GM12891 (cell line): ENCODE measurements around the gene DZIP1L.

Experiments
- DNase-seq: peaks from one replicate; pipeline ENCODE4 v3.0.0; 2011; ENCODE audit warnings: low spot score; ENCODE audit not compliant: insufficient read length
- FAIRE-seq: peaks from 2 replicates; lab custom pipeline; 2011; peaks lifted over from hg19 to GRCh38; lab: Jason Lieb, UNC
- PAX5 ChIP-seq: IDR thresholded peaks from 2 replicates; pipeline ENCODE4 v1.6.1; 2011; ENCODE audit warnings: low read length, moderate library complexity, mild to moderate bottlenecking; ENCODE audit not compliant: insufficient read depth, severe bottlenecking
- POLR2A ChIP-seq: IDR thresholded peaks from 2 replicates; pipeline ENCODE4 v1.6.1; 2011; ENCODE audit warnings: low read depth, low read length, control low read depth
- POLR2AphosphoS5 ChIP-seq: IDR thresholded peaks from 2 replicates; pipeline ENCODE4 v1.6.1; 2011; ENCODE audit warnings: low read depth, low read length, control low read depth
- POU2F2 ChIP-seq: IDR thresholded peaks from 2 replicates; pipeline ENCODE4 v1.6.1; 2011; ENCODE audit warnings: low read depth, mild to moderate bottlenecking, control low read depth, low read length, moderate library complexity
- SPI1 ChIP-seq: IDR thresholded peaks from 2 replicates; pipeline ENCODE4 v1.6.1; 2011; ENCODE audit warnings: low read depth, low read length, control low read depth
- TAF1 ChIP-seq: IDR thresholded peaks from 2 replicates; pipeline ENCODE4 v1.6.1; 2011; ENCODE audit warnings: low read depth, low read length, control low read depth

Gene DZIP1L

DNA sequence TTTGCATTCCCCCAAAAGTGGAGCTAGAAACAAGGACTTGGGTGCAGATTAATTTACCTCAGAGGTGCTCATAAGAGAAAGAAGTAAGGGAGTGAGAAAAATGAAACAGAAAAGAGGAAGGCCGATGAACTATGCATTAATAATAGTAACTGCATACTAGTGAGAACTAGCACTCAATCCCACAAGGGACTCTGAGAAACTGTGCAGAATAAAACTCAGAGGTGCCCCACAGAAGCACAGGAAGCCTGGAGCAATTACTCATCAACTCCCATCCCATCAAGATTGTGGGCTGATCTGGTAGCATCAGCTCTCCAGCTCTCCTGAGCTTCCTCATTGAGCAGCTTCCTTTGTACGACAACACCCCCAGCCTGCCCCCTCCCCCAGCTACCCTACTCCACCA, 54.6 kb downstream of the DZIP1L start:
- peak; percentile 13 for FAIRE-seq
- peak; percentile 75 for TF ChIP-seq SPI1
- no peak for TF ChIP-seq TAF1
- DNase-seq = no peak

DNA sequence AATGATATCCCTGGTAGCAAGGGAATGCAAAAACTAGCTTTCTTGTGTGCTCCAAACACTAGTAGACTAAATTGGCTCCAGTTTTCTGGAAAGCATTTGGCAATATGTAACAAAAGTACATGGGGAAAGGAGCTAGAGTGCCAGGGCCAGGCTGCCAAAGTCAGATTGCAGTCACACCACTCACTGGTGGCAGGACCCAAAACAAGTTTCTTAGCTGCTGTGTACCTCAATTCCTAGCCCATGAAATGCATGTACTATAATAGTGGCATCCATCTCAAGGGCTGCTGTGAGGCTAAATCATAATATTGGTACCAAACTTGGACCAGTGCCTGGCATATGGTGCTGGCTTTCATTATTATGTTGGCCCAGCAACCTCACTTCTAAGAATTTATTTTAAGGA, 56.1 kb downstream of the DZIP1L start:
- FAIRE-seq (no peak), DNase-seq (no peak)
- no peak for TF ChIP-seq TAF1
- TF ChIP-seq POU2F2 = no peak
- no peak for TF ChIP-seq POLR2A
- TF ChIP-seq SPI1 = no peak
- no peak for TF ChIP-seq POLR2AphosphoS5

DNA sequence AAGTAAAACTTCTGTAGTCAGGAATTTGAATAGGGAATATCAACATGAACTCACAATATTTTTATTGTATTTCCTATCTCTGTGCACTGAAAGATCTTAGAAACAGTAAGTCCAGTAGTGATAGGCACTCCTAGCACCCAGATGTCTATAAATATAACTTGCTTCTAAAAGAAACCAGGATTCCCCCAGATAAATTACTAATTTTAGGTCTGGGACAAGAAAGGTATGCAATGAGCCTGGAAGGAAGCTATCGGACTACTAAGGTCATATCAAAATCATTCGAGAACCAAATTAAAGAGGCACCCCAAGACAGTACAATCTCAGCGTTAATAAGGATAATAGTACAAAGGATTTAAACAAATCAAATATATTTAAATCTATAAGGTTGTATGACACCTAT, 58.0 kb downstream of the DZIP1L start:
- FAIRE-seq (no peak), DNase-seq (no peak)
- TF ChIP-seq POLR2AphosphoS5 (no peak), PAX5 (no peak), POU2F2 (no peak), SPI1 (no peak), TAF1 (no peak), POLR2A (no peak)

DNA sequence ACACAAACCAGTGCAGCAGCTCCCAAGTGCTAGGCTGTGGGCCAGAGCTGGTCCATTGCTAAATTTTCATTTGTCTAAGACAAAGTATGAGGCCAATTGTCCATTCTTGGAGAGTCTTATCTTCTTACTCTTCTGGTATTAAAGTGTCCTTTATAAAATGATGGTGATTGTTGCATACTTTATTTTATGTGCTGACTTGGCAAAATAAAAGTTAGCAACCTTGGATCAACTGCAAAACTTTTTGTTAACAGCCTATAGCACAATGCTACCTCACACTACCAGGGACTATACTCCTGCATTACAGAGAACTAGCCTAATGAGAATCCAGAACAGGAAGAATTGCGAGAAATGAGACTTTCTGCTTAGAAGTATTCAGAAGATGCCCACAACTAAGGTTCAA, 61.4 kb downstream of the DZIP1L start:
- TF ChIP-seq POU2F2 = no peak
- no peak for TF ChIP-seq POLR2AphosphoS5
- no peak for TF ChIP-seq POLR2A
- DNase-seq (no peak), FAIRE-seq (no peak)

DNA sequence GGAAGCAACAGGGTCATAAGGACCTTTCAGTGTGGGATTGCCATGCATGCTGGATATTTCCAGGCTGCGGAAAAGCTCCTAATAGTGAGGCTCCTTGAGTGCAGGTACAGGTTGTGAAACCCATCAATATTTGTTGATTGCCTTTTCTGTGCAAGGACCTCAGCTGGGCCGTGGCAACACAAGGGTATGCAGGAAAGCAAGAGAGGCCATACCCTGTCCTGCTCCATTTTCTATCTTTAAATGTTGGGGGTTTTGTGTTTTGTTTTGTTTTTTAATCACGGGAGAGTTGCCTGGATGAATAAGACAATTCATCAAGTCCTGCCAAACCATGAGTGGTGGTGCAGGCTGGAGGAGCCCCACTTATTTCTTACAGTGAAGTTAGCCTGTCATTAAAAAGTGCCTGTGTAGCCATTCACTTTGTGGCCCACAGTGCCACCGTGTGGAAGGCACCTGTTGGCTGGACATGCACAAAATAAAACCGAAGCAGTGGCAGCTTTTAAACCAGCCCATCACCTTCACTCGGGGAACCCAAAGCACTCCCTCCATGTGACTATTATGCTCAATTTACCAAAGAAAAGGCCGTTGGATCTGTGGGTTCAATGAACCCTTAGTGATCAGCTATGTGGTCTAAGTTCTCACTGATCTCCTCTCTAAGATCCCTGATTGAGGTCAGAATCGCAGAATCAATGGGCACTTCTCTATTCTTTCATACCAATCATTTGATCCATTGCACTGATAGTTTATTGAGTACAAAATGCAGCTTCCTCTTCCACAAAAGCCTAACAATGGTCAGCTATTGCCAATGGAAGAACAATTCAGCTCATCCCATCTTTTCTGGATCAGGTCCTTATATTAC, 63.2 kb downstream of the DZIP1L start:
- TF ChIP-seq SPI1 (0 out of 2 replicates have a peak, but pooled peaks have one; percentile 5), PAX5 (no peak)
- DNase-seq (no peak), FAIRE-seq (peak; percentile 68)

DNA sequence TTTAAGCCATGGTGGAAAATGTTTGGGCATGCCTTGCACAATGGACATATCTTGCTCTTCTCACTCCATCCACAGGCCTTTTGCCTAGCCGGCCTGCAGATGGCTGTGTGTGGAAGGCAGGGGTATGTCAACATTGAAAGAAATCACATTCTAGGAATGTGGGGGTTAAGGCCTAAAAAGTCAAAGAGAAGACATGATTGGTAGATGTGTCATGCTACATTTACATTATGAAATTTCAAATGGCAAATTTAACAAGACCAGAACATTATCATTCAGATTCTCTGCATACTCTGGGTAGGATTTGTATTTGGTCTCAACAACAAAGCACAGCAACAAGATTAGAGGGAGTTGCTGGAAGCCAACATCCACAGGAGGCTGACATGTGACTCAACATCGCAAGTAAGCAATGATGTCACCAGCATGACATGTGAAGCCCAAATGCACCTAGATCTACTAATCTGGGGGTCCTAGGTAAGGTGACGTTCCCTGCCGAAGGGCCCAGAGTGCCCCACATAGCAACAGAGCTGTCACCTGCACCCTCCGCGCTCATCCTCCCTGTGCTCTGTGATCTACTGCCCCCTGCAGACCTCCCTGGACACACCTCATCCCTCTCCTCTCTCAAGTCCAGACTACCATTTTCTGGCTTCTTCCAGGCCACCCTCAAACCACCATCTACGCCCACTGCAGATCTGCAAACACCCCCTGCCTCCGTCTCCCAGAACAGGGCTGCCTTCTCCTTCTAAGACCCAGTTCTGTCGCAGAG, 66.1 kb downstream of the DZIP1L start:
- no peak for TF ChIP-seq SPI1
- TF ChIP-seq POLR2AphosphoS5 = no peak
- no peak for TF ChIP-seq TAF1
- TF ChIP-seq PAX5 = no peak
- no peak for TF ChIP-seq POU2F2
- no peak for TF ChIP-seq POLR2A
- DNase-seq (no peak), FAIRE-seq (no peak)

DNA sequence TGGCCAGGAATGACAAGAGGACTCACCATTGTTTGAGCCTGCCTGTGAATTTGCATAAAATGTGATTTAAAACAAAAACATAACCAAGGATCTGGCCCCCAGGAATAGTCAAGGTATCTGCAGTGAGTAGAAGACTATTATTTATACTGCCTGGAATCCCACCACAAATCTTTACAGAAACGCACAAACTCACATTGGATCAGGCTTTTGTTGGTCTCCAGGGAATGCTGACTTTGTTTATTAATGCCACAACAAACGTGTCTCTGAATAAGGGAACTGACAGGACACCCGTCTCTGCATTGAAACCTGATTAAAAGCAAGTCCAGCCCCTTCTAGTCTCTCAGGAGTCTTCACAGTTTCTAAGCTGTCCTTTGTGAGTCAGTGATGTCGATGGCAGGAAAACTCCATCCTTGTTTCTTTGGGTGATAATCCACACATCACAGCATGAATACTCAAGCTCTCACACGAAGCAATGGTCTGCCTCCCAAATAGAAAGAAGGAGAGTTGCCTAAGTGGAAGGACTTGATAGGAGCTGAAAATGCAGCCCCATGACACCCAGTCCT, 67.7 kb downstream of the DZIP1L start:
- FAIRE-seq = no peak
- no peak for DNase-seq
- TF ChIP-seq PAX5 = no peak
- no peak for TF ChIP-seq POU2F2
- TF ChIP-seq TAF1 = no peak
- no peak for TF ChIP-seq POLR2A
- TF ChIP-seq SPI1 = no peak
- no peak for TF ChIP-seq POLR2AphosphoS5

DNA sequence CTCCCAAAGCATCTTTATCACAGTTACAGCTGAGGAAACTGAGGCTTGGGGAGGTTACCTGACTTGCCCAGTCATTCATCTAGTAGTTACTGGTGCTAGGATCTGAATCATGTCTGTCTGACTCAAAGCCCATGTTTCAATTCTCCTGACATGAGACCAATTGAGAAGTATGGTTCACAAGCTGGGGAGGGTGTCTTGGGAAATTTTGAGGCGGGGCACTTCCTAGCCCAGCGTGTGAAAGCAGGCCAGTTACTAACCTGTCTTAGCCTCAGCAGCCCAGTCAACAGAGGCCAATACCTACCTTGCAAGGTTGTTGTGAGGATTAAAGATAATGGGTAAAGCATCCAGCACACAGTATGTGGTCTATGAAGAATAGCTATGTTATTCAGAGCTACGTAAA, 68.5 kb downstream of the DZIP1L start:
- no peak for FAIRE-seq
- DNase-seq = no peak
- TF ChIP-seq PAX5 = no peak
- TF ChIP-seq POLR2AphosphoS5 = no peak
- TF ChIP-seq SPI1 = no peak
- no peak for TF ChIP-seq TAF1
- TF ChIP-seq POLR2A = no peak
- no peak for TF ChIP-seq POU2F2

DNA sequence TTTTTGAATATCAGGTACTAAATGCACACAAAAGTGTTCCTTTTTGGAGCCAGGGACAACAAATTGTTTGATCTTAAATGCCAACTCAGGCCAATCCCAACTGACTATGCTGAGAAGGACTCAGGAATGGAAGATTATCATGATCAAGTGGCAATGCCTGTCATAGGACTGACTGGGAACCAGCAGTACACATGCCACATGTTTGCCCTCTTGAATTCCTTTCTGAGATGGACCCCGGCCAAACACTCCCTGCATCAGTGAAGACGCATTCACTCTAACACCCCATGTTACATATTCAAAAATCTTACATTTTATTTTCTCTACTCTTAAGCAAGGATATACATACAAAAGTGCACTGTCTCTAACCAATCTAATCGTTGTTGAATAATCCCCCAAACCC, 69.3 kb downstream of the DZIP1L start:
- no peak for DNase-seq
- FAIRE-seq = no peak
- TF ChIP-seq POU2F2 (no peak), PAX5 (no peak), SPI1 (no peak), POLR2AphosphoS5 (no peak), POLR2A (no peak), TAF1 (no peak)

DNA sequence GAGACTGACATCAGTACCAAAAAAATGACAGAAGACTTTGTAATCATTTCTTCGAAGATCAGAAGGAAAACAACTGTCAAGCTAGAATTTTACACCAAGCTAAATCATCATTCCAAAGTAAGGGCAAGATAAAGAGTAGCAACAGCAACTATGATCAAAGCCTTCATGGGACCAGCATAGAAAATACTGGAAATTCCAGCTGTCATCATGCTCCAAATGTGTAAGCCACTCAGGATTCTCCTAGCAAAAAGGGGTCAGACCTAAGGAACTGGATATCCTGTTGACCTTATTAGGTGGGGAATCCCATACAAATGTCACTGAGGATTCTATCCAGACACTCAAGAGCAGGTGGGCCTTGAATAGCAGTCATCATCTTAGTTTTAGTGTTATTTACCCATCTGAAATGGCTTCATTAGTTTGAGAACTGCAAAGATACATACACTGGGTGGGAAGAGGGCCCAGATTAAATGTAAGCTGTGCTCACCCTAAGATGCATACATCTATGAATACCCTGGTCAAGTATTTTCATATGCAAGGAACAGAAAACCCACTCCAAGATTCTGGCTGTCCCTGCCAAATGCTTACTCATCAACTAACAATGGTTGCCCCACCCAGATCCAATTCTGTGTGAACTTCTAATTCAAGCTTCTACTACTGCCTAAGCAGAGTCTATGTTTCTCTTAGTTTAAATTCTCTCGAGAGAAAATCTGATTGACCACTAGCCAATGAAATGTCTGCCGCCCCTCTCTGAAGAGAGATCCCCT, 72.0 kb downstream of the DZIP1L start:
- DNase-seq (no peak), FAIRE-seq (no peak)
- no peak for TF ChIP-seq POLR2AphosphoS5
- TF ChIP-seq POLR2A = no peak
- no peak for TF ChIP-seq PAX5
- TF ChIP-seq POU2F2 = no peak
- TF ChIP-seq SPI1 = no peak
- no peak for TF ChIP-seq TAF1
